HG03135 (cell line): Measurements from ENCODE around the gene GANC.
"Not testable (repeated sequence)": the region's sequence is repeated elsewhere in the genome, so short reads cannot be mapped to it uniquely, and the experiment has no call there.

Experiments used
- ATAC-seq: cut with Tn5 transposase; IDR thresholded peaks from one replicate; pipeline ENCODE4 v1.9.1; 2021; ENCODE audit warnings: mild to moderate bottlenecking, moderate library complexity; ENCODE audit not compliant: unreplicated experiment

The GANC gene

GRCh38 chr15:42282344-42282743, 9.3 kb downstream of the GANC start:
- ATAC-seq: no peak

GRCh38 chr15:42282926-42283325, 9.9 kb downstream of the GANC start:
- ATAC-seq: no peak

DNA sequence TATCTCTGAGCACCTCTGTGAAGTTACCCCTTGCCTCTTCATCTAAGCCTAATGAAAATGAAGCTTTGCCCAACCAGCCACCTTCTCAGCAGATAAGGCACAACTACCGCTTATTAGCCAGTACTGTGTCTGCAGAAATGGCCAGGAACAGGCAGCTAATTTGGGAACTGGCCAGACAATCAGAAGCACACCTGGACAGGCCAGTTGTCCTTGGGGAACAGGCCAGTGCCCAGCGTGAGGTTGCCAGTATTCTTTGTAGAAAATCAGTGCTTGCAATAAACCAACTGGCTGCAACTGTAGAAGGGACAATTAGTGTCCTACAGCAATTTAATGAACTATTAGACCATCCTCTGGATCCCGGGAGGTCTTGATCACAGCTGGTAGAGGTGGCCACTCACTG, 10.7 kb downstream of the GANC start:
- no peak for ATAC-seq

DNA sequence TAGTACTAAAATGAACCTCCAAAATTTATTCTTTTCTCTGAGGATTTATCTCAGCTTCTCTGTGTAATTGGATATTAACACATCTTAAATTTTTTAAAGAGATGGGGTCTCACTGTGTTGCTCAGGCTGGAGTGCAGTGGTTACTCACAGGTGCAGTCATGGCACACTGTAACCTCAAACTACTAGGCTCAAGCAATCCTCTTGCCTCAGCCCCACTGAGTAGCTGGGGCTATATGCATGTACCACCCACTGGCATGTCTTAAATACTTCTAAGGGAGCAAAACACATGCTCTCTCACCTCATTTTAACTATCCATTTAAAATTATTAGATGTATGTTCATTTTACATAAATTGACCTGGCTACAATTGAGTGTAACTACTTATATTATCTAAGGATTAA, 11.6 kb downstream of the GANC start:
- no peak for ATAC-seq

DNA sequence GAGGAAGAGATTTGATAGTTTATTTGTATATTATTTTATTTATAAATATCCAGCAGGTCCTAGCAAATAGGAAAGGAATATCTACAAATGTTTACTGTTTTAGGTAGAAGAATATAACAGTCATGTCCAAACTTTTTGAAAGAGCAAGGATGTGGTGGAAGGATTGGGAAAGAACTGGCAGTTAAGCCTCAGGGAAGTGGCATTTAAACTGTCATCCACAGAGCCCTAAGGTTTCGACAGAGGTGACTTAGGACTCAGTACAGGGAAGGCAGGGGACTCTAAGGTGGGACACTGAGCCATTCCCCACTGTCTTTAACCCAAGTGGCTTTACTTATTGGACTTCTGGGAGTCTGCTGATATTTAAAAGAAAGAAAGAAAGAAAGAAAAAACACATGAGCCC, 12.0 kb downstream of the GANC start:
- ATAC-seq: no peak

GRCh38 chr15:42286445-42287029, 13.5 kb downstream of the GANC start:
- no peak for ATAC-seq

DNA sequence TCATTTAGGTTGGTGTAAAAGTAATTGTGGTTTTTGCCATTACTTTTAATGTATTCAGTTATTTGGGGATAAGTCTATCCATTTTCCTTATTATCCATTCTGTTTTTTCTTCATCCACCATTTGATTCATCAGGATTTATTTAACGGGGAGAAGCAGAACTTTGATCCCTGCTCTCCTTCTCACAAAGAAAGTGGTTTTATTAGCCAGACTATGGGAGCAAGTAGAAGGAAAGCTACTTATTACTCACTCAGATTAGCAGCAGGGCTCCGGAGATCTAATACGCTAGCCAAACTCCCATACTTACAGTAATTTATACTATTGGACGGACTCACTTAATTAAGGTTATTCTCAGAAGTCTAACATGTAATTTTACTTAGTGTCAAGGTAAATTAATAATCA, 14.9 kb downstream of the GANC start:
- ATAC-seq: no peak

DNA sequence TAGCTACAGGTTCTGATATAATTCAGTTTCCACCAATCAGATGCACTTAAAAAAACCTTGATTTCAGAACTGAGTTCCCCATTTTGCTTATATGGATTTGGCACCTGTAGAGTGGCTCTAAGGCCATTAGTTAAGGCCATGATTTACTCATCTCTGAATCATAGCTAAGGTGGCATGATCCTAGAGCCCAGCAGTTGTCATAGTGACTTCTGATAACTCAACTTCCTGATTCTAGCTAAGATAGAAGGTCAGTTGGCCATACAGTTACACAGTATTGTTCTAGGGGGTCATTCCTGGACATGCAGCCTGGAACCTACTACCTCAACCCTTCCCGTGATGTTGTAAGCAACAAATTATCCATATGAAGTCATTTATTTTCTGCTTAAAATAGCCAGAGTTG, 16.2 kb downstream of the GANC start:
- no peak for ATAC-seq

DNA sequence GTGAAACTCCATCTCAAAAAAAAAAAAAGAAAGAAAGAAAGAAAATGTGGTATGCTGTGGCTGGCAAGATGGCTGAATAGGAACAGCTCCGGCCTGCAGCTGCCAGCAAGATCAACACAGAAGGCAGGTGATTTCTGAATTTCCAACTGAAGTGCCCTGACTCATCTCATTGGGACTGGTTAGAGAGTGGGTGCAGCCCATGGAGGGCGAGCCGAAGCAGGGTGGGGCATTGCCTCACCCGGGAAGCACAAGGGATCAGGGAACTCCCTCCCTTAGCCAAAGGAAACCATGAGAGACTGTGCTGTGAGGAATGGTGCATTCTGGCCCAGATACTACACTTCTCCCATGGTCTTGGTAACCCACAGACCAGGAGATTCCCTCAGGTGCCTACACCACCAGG, 28.0 kb downstream of the GANC start:
- ATAC-seq: not testable (repeated sequence)

- no peak for ATAC-seq
These were observed 33.7 kb downstream of the GANC start for GRCh38 chr15:42306681-42307080.

DNA sequence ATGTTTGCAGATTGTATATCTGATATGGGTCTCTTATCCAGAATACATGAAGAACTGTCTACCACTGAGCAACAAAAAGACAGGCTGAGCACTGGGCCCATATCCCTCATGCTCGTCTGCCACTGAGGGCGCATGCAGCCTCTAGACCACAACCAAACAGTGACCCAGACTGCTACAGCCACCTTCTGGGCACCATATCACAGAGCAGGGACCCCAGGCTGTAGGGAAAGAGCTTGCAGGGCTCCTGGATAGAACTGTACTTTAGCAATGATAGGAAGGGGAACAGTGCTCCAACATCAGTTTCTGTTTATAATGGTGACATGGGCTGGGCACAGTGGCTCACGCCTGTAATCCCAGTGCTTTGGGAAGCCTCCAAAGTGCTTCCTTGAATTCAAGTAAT, 40.5 kb downstream of the GANC start:
- ATAC-seq: no peak

GRCh38 chr15:42314818-42315217, 41.8 kb downstream of the GANC start:
- ATAC-seq: no peak

- ATAC-seq: no peak
These were observed 42.5 kb downstream of the GANC start for GRCh38 chr15:42315521-42315920.

GRCh38 chr15:42316282-42316805, 43.3 kb downstream of the GANC start:
- ATAC-seq: not testable (repeated sequence)

- no peak for ATAC-seq
These were observed 46.2 kb downstream of the GANC start for GRCh38 chr15:42319206-42319605.

GRCh38 chr15:42324308-42324707, 51.3 kb downstream of the GANC start:
- ATAC-seq: no peak

DNA sequence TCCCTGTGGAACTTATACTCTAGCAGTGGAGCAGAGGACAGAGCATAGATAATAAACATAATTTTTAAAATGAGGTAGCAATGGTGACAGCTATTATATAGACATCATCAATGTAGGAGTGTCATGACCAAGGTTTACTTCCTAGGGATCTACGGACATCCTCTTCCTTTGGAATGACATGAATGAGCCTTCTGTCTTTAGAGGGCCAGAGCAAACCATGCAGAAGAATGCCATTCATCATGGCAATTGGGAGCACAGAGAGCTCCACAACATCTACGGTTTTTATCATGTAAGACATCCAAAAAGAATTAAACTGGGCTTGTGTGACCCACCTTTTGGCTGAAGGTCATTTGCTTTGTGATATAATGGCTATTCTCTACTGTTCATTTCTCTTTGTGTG, 56.2 kb downstream of the GANC start:
- no peak for ATAC-seq

GRCh38 chr15:42329992-42330391, 57.0 kb downstream of the GANC start:
- ATAC-seq: no peak

DNA sequence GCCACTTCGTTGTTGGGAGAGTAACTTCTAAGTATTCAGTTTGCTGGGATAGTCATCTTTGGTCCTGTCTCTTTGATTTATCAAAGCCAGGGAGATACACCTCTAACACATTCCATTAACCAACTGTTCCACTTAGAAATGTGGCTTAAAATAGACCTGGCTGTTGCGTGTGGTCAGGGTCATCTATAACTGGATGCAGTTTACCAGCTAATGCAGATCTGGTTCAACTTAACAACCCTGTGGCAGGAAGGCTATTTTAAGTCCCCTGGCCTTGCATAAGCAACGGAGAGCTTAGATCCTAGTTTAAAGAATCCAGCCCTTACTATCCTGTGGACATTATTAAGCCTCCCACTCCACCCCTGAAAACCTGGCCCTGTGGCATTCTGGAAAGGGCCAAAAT, 58.2 kb downstream of the GANC start:
- ATAC-seq: no peak

DNA sequence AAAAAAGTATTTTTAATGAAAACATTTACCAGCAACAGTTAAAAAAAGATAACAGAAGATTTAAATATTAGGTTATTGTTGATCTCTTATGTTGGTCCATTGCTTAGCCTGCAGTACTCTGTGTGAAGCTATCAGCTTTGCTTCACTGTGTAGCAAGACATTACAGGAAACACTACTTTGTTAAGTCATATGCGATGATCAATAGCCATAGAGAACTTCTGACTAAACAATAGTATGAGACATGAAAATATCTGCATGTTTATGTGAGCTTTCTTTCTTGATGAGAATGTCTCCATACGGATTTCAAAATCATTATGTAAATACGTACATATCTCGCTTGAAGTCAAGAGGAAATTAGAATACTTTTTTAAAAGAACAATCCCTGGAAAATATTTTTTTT, 59.3 kb downstream of the GANC start:
- ATAC-seq: no peak

DNA sequence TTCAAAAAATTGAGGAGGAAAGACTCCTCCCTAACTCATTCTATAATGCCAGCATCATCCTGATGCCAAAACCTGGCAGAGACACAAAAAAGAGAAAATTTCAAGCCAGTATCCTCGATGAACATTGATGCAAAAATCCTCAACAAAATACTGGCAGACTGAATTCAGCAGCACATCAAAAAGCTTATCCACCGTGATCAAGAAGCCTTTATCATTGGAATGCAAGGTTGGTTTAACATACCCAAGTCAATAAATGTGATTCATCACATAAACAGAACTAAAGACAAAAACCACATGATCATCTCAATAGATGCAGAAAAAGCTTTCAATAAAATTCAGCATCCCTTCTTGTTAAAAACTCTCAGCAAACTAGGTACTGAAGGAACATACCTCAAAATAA, 62.1 kb downstream of the GANC start:
- no peak for ATAC-seq

- not testable (repeated sequence) for ATAC-seq
These were observed 63.6 kb downstream of the GANC start for GRCh38 chr15:42336650-42337049.

DNA sequence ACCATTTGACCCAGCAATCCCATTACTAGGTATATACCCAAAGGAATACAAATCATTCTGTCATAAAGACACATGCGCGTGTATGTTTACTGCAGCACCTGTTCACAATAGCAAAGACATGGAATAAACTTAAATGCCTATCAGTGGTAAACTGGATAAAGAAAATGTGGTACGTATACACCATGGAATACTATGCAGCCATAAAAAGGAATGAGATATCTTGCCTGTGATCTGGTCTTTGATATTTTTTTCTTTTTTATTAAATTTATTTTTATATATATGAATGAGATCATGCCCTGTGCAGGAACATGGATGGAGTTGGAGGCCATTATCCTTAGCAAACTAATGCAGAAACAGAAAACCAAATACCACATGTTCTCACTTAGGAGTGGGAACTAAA, 64.1 kb downstream of the GANC start:
- ATAC-seq: not testable (repeated sequence)
